M059J (cell line): ENCODE results near the gene GABPB1. TPM values are rescaled to one million over a fixed set of nuclear protein-coding genes. Genes with fewer than 3 reads are reported as not detected.
A peak's percentile ranks its signal among the peaks of the same experiment; 100 is the strongest.

Source experiments
- DNase-seq: peaks from one replicate; pipeline ENCODE4 v3.0.0-alpha.2; 2012; ENCODE audit warnings: low read depth
- total RNA-seq: library from RNA; depleted of rRNA; stranded (reverse); fragments of >200 nt; shearing (Covaris generic); gene quantifications from 2 replicates; pipeline ENCODE4 v1.2.3, GENCODE V29; 2014

The GABPB1 gene
- total RNA-seq, 1 experiment from 2014 or later: 41.8 TPM

GRCh38 chr15:50278496-50278895 lies 76.5 kb downstream of the GABPB1 start:
- peak; percentile 11 for DNase-seq

DNA sequence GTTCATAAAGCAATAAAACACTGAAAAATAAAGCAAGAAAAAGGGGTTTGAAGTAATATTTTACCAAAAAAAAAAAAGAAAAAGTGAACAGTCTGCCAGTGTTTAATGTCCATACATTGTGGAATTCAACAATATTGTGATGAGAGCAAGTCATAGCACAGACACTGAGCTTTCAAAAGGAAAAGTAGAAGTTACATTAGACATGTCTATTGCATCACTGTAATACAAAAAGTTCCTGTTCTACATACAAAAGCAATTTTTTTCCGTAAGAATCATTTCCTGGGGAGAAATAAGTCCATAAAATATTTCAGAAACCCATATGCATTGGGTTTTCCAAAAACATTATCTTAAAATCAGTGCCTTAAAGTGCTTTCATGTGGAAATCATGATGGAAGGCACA lies 77.6 kb downstream of the GABPB1 start:
- DNase-seq: no peak

GRCh38 chr15:50275908-50276307 lies 79.1 kb downstream of the GABPB1 start:
- no peak for DNase-seq

DNA sequence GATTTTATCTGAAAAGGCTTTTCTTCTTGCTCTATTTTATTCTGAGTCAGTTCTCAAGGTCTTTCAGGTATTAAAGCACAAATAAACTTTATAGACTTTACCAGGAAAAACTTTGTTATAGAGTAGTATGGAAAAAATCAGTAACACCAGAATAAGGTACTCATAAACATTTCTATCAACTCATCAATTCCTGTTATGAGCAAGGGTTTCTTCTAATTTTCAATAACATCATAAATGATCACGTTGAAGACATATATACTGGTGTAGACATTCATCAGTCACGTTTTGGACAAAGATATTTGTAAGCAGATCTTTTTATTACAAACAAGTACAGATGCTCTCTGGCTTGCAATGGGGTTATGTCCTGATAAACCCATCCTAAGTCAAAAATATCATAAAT lies 79.9 kb downstream of the GABPB1 start:
- DNase-seq: no peak

GRCh38 chr15:50267577-50267976 lies 87.4 kb downstream of the GABPB1 start:
- DNase-seq: no peak

DNA sequence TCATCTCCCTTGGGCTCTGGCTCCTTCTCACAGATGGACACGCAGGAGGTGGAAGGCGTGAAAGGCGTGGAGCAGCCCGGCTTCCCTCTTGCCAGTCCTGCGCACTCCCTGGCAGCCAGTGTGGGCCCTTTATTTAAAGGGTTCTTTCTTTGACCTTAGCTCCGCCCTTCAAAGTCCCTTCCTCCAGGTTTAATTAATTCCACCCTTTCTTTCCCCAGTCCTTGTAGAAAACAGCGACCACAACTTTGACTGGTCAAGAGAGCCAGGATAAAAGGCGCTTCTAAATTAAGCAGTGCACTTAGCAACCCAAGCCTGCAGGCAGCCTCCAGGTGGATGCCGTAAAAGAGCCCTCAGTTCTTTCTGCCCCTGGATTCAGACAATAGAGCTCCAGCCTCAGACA lies 89.4 kb downstream of the GABPB1 start, which contains the start of gene HDC:
HDC (minus strand) TSS at position 107 of the 400 bp plus-strand sequence; CDS start at position 4, 103 bp downstream.
- DNase-seq: no peak

GRCh38 chr15:50262533-50262932 lies 92.5 kb downstream of the GABPB1 start:
- no peak for DNase-seq

- no peak for DNase-seq
Measured at GRCh38 chr15:50261981-50262380, 93.0 kb downstream of the GABPB1 start.

DNA sequence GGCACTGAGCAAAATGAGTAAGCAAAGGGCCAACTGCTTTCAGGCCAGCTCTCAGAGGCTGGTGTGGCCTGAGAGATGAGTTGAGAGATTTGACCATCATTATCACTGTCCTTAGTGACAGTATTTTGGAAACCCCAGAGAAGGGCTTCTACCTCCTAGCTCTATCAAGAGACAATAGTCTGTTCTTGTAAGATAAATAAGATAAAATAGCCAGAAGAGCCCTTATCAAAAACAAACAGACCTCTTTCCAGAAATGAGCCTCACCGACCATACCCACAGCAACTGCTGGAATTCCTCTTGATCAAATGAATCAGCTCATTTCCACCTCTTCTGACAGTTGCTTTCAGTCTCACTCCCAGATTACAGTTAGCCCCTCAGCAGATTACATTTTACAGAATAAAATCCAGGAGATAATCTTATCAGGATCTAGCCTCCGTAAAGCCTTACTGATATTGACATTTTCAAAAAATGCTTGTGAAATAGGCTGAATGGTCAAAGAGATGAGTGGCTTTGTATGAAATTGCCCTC lies 94.0 kb downstream of the GABPB1 start:
- DNase-seq: no peak

DNA sequence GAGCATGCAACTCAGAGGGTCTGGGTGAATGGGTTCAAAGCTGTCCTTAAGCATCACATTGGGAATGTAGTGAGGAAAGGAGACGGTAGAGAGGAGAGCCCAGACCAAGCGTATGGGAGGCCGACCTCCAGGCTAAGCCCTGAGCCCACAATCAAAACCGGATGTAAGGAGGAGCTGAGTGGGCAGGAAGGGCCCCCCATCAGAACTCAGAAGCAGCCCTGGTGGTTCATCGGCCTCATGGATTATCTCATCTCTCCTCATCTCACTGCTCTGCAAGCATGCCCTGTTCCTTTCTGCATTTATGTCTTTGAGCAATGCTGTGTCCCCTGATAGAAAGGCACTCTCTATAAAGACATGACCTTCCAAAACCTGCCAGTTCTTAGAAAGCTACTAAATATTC lies 95.7 kb downstream of the GABPB1 start:
- DNase-seq: no peak

- DNase-seq: peak; percentile 84
Measured at GRCh38 chr15:50257924-50258323, 97.1 kb downstream of the GABPB1 start.

GRCh38 chr15:50257332-50257731 lies 97.7 kb downstream of the GABPB1 start:
- no peak for DNase-seq

DNA sequence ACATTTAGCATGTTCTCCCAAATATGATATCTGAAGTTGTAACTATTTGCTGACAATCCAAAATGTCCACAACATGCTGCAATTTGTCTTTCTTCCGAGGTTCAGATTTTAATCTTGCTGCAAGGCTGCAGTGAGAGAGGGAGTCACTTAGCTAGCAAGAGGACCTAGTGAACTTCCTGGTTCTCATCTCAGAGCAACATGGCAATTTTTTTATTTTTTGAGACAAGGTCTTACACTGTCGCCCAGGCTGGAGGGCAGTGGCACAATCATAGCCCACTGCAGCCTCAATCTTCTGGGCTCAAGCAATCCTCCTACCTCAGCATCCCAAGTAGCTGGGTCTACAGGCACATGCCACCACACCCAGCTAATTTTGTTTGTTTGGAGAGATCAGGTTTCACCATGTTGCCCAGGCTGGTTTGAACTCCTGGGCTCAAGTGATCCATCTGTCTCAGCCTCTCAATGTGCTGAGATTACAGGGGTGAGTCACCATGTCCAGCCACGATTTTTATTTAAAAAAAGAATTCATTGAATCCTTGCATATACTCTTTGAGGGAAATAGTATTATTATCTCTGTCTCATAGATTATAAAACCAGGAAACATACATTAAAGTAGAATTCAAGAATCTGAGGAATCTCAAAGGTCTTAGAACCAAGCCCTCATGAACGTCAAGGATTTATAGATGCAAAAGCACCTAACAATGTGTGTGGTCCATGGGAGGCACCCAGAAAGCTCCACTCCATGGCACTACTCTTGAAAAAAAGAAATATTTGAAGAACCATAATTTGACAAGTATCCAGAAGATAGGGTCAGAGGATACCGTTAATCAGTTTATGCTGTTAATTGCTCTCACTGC lies 98.6 kb downstream of the GABPB1 start:
- DNase-seq: peak; percentile 88

GRCh38 chr15:50252556-50252955 lies 102.4 kb downstream of the GABPB1 start:
- DNase-seq: no peak

GRCh38 chr15:50251638-50252182 lies 103.3 kb downstream of the GABPB1 start:
- DNase-seq: peak; percentile 30

DNA sequence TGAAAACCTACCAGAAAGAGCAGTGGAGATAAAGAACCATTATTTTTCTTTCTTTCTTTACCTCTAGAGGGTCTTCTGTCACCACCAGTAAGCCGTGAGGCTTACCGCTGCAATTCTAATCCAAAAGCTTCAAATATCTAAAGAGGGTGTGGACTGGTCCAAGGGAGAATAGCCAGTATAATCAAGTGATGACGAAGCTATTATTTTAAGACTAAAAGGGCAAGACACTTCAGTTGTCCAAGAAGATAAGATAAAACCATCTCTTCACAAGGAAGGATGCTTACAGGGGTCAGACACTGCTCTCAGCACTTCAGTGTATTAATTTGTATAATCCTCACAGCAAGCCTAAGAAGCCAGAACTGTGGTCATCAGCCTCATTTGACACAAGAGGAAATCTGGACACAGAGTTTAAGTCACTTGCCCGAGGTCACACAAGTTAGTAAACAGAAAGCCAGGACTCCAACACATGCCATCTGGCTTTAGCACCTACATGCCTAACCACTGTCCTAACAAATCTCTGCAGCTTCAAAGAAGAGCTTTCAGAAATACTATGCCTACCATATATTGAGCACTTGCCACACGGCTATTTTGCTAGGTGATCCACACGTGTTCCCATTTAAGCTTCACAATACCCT lies 104.1 kb downstream of the GABPB1 start:
- DNase-seq: peak; percentile 31

GRCh38 chr15:50249704-50250103 lies 105.3 kb downstream of the GABPB1 start:
- no peak for DNase-seq

DNA sequence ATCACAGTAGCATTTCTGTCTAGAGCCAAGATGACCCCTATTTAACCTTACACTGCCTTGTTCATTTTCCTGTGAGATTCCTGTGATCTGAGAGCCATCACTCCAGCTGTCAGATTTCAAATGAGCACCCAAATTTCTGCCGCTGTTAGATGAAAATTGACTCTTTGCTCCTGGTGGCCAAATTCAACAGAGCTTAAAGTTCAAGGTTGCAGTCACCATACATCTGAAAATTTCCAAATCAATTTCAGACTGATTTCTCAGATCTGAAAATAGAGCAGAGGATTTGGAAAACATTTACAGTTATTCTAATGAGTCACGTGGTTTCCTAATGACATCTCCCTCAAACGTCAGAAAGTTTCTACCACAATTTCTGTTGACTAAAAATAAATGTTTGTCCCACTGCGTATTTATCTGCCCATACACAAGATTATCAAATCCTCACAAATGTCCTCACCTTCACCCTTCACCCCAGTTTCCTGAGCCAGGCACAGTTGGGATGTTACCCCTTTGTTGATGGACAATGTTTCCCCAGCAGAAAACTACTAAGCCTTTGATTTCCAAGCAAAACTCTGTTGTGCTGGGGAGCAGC lies 105.9 kb downstream of the GABPB1 start:
- peak; percentile 17 for DNase-seq

DNA sequence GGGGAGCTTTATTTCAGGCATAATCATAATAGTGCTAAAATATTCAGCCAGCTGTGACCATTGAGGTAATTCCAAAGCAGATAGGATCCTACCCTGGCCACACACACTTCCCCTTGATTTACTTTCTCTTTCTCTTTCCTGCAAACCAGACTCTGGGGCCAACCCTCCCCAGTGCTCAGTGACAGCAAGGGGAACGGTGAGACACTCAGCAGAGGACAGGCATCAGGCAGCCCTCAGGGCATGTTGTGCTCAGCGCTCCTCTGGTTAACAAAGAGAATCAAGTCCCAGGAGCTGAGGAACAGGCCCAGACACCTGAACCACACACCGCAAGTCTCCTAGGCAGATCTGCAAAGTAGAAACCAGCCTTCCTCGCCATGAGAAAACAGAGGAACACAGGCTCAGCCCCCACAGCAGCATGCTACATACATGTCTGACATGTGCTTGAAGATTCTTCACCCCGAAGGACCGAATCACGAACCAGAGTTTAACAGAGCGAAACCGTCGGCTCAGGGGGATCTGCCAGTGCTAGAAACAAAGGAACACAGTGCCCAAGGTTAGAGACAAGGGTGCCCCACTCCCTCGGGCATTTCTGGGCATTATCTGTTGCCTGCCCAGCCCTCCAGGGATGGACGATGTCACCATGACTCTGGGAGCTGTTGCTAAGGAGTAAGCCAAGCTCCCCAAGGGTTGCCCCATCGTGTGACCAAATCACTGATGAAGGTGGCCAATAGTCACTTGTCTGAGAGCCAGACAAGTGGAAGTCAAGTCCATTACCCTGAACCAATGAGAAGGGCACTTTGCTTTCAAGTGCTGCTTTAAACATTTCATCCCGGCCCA lies 107.0 kb downstream of the GABPB1 start:
- peak; percentile 86 for DNase-seq

- no peak for DNase-seq
Measured at GRCh38 chr15:50246631-50247030, 108.4 kb downstream of the GABPB1 start.

GRCh38 chr15:50244959-50245624 lies 109.9 kb downstream of the GABPB1 start:
- no peak for DNase-seq
